H1 (cell line): ENCODE measurements around the gene CES4A. TPM values are rescaled to one million over a fixed set of nuclear protein-coding genes. Genes with fewer than 3 reads are reported as not detected.

Experiments
- CTCF ChIA-PET: fragments of 300-600 bp; sonication (Branson Sonifier 250); formaldehyde crosslinking; loops from one replicate; lab custom pipeline; 2021; ENCODE audit not compliant: partially characterized antibody; lab: Charles Lee
- POLR2A ChIA-PET: fragments of 300-600 bp; sonication (Branson Sonifier 250); formaldehyde crosslinking; loops from one replicate; lab custom pipeline; 2021; ENCODE audit warnings: inconsistent platforms; ENCODE audit not compliant: partially characterized antibody; lab: Charles Lee
- DNase-seq, 2 experiments: peaks; one replicate each; pipeline versions ENCODE4 v3.0.0 to v3.0.0-alpha.2; 2010 to 2022; ENCODE audit warnings: low spot score in 2 of 2, low read depth in 1 of 2, mixed read lengths in 1 of 2
- FAIRE-seq: peaks from 2 replicates; lab custom pipeline; 2011; peaks lifted over from hg19 to GRCh38; lab: Jason Lieb, UNC
- H2AFZ ChIP-seq: 2 replicates; pipeline ENCODE4 v1.8.1; 2012; ENCODE audit warnings: low read length, inconsistent platforms
- H2AK5ac ChIP-seq: 2 replicates; pipeline ENCODE4 v1.6.1; 2013; ENCODE audit warnings: low read depth, low read length
- H2BK120ac ChIP-seq: replicated peaks from 2 replicates; pipeline ENCODE3; 2013; ENCODE audit warnings: low read depth, low read length, inconsistent platforms
- H2BK12ac ChIP-seq: 2 replicates; pipeline ENCODE4 v1.6.1; 2013; ENCODE audit warnings: low read depth, low read length
- H2BK15ac ChIP-seq: 2 replicates; pipeline ENCODE4 v1.6.1; 2013; ENCODE audit warnings: low read length
- H2BK20ac ChIP-seq: 2 replicates; pipeline ENCODE4 v1.6.1; 2013; ENCODE audit warnings: low read length
- H2BK5ac ChIP-seq: 2 replicates; pipeline ENCODE4 v1.6.1; 2013; ENCODE audit warnings: low read depth, low read length
- H3K14ac ChIP-seq: 2 replicates; pipeline ENCODE4 v1.6.1; 2013; ENCODE audit warnings: inconsistent platforms; ENCODE audit not compliant: insufficient read length
- H3K18ac ChIP-seq: 2 replicates; pipeline ENCODE4 v1.6.1; 2013; ENCODE audit warnings: low read length; ENCODE audit errors: extremely low read depth
- H3K23ac ChIP-seq: 2 replicates; pipeline ENCODE4 v1.6.1; 2013; ENCODE audit warnings: inconsistent platforms; ENCODE audit not compliant: insufficient read length
- H3K23me2 ChIP-seq: 2 replicates; pipeline ENCODE4 v1.6.1; 2013; ENCODE audit warnings: low read depth, low read length
- H3K27ac ChIP-seq: 2 replicates; pipeline ENCODE4 v1.6.1; 2011; ENCODE audit warnings: low read depth, low read length, inconsistent platforms
- H3K27me3 ChIP-seq, 4 experiments: replicated peaks in 1 of 4; 1 replicate in 1 of 4; 2 replicates in 3 of 4; pipeline versions ENCODE4 v1.6.1 to v1.8.1; 2011 to 2013; ENCODE audit warnings: low read length in 3 of 4, mild to moderate bottlenecking in 3 of 4, inconsistent platforms in 2 of 4, mixed read lengths in 2 of 4, moderate library complexity in 1 of 4; ENCODE audit not compliant: control insufficient read depth in 3 of 4, insufficient read depth in 3 of 4; ENCODE audit errors: extremely low read depth in 1 of 4
- H3K36me3 ChIP-seq, 4 experiments: 2 replicates each; pipeline versions ENCODE4 v1.6.1 to v1.8.1; 2011 to 2013; ENCODE audit warnings: mild to moderate bottlenecking in 4 of 4, low read length in 3 of 4, moderate library complexity in 2 of 4, control low read depth in 1 of 4, inconsistent platforms in 1 of 4; ENCODE audit not compliant: insufficient read depth in 4 of 4, control insufficient read depth in 2 of 4
- H3K4ac ChIP-seq: replicated peaks from 2 replicates; pipeline ENCODE3; 2013; ENCODE audit warnings: low read length, low read depth, mixed read lengths, inconsistent platforms; ENCODE audit not compliant: insufficient read length
- H3K4me1 ChIP-seq, 4 experiments: replicated peaks in 1 of 4; 1 replicate in 1 of 4; 2 replicates in 3 of 4; pipeline versions ENCODE4 v1.6.1 to v1.8.1; 2011 to 2013; ENCODE audit warnings: low read length in 3 of 4, inconsistent platforms in 2 of 4, mixed read lengths in 1 of 4; ENCODE audit not compliant: insufficient read depth in 4 of 4, control insufficient read depth in 3 of 4
- H3K4me2 ChIP-seq, 2 experiments: 2 replicates each; pipeline versions ENCODE4 v1.6.1 to v1.8.1; 2011 to 2013; ENCODE audit warnings: low read depth in 2 of 2, low read length in 2 of 2, control low read depth in 1 of 2, inconsistent platforms in 1 of 2, mild to moderate bottlenecking in 1 of 2; ENCODE audit not compliant: insufficient read depth in 1 of 2
- H3K4me3 ChIP-seq, 4 experiments: fragments of 200-600, 300-600 bp in 1 of 4; sonication (generic), shearing (Covaris generic), sonication (Bioruptor Twin) in 1 of 4; 2 replicates each; pipeline versions ENCODE4 v1.5.1 to v1.8.1; 2011 to 2016; ENCODE audit warnings: low read length in 4 of 4, low read depth in 3 of 4, control low read depth in 2 of 4, inconsistent platforms in 2 of 4, mild to moderate bottlenecking in 2 of 4, mixed read lengths in 1 of 4, moderate library complexity in 1 of 4; ENCODE audit not compliant: insufficient read depth in 2 of 4; ENCODE audit errors: extremely low read depth in 1 of 4
- H3K56ac ChIP-seq: replicated peaks from 2 replicates; pipeline ENCODE3; 2013; ENCODE audit warnings: low read depth, mild to moderate bottlenecking, mixed read lengths, low read length, inconsistent platforms; ENCODE audit not compliant: insufficient read length
- H3K79me1 ChIP-seq: 2 replicates; pipeline ENCODE4 v1.6.1; 2013; ENCODE audit warnings: low read depth, low read length, control low read depth
- H3K79me2 ChIP-seq, 2 experiments: 2 replicates each; pipeline versions ENCODE4 v1.6.1 to v1.8.1; 2012 to 2013; ENCODE audit warnings: low read length in 2 of 2, mild to moderate bottlenecking in 2 of 2, inconsistent platforms in 1 of 2; ENCODE audit not compliant: insufficient read depth in 2 of 2, control insufficient read depth in 1 of 2
- H3K9ac ChIP-seq, 4 experiments: replicated peaks in 1 of 4; 1 replicate in 1 of 4; 2 replicates in 3 of 4; pipeline versions ENCODE4 v1.6.1 to v1.8.1; 2011 to 2013; ENCODE audit warnings: low read depth in 3 of 4, low read length in 3 of 4, control low read depth in 2 of 4, mild to moderate bottlenecking in 2 of 4, moderate library complexity in 2 of 4, inconsistent platforms in 1 of 4; ENCODE audit errors: extremely low read depth in 1 of 4
- H3K9me3 ChIP-seq, 2 experiments: 2 replicates each; pipeline versions ENCODE4 v1.6.1 to v1.8.1; 2012 to 2013; ENCODE audit warnings: mild to moderate bottlenecking in 2 of 2, moderate library complexity in 2 of 2, control low read depth in 1 of 2, inconsistent platforms in 1 of 2, low read depth in 1 of 2, low read length in 1 of 2, mixed read lengths in 1 of 2; ENCODE audit not compliant: insufficient read depth in 2 of 2
- H4K20me1 ChIP-seq, 2 experiments: replicated peaks in 1 of 2; 2 replicates each; pipeline versions ENCODE3 to v1.8.1; 2011 to 2013; ENCODE audit warnings: inconsistent platforms in 2 of 2, low read length in 2 of 2, mild to moderate bottlenecking in 1 of 2; ENCODE audit not compliant: insufficient read depth in 2 of 2, control insufficient read depth in 1 of 2
- H4K5ac ChIP-seq: 2 replicates; pipeline ENCODE4 v1.6.1; 2013; ENCODE audit warnings: low read length, low read depth, mixed read lengths, inconsistent platforms; ENCODE audit not compliant: insufficient read length
- H4K8ac ChIP-seq: 2 replicates; pipeline ENCODE4 v1.8.0; 2013; ENCODE audit warnings: mild to moderate bottlenecking, moderate library complexity, low read length, inconsistent platforms; ENCODE audit not compliant: insufficient read depth; ENCODE audit errors: extremely low read depth
- H4K91ac ChIP-seq: replicated peaks from 2 replicates; pipeline ENCODE3; 2013; ENCODE audit warnings: low read length, mixed read lengths, inconsistent platforms; ENCODE audit not compliant: insufficient read length
- ATF2 ChIP-seq: IDR thresholded peaks from 2 replicates; pipeline ENCODE4 v1.6.1; 2012; ENCODE audit warnings: low read length, inconsistent platforms
- BACH1 ChIP-seq: IDR thresholded peaks from 2 replicates; pipeline ENCODE4 v1.6.1; 2012; ENCODE audit warnings: low read length, improper control_type of control experiment
- BRCA1 ChIP-seq: IDR thresholded peaks from 2 replicates; pipeline ENCODE4 v1.6.1; 2012; ENCODE audit warnings: low read depth, low read length, improper control_type of control experiment
- CBX5 ChIP-seq: fragments of 300-800, 300-1000 bp; sonication (generic); IDR thresholded peaks from 2 replicates; pipeline ENCODE4 v1.7.1; 2016; ENCODE audit warnings: antibody characterized with exemption, low read length, low read depth
- FOSL1 ChIP-seq: IDR thresholded peaks from 2 replicates; pipeline ENCODE4 v1.6.1; 2011; ENCODE audit warnings: mild to moderate bottlenecking, low read depth, low read length, moderate library complexity; ENCODE audit not compliant: insufficient read depth
- MAX ChIP-seq: IDR thresholded peaks from 2 replicates; pipeline ENCODE4 v1.6.1; 2012; ENCODE audit warnings: inconsistent platforms
- NANOG ChIP-seq: IDR thresholded peaks from 2 replicates; pipeline ENCODE4 v1.6.1; 2011; ENCODE audit warnings: low read length, low read depth, mild to moderate bottlenecking, inconsistent platforms; ENCODE audit not compliant: insufficient read depth, poor library complexity, severe bottlenecking
- POLR2A ChIP-seq, 2 experiments: IDR thresholded peaks; 1 replicate in 1 of 2; 2 replicates in 1 of 2; pipeline ENCODE4 v1.6.1; 2011; ENCODE audit warnings: low read depth in 2 of 2, low read length in 2 of 2, mild to moderate bottlenecking in 2 of 2; ENCODE audit errors: control extremely low read depth in 1 of 2
- SP2 ChIP-seq: IDR thresholded peaks from 2 replicates; pipeline ENCODE4 v1.6.1; 2012; ENCODE audit warnings: mild to moderate bottlenecking, low read length, inconsistent platforms
- USF2 ChIP-seq: IDR thresholded peaks from 2 replicates; pipeline ENCODE4 v1.6.1; 2011; ENCODE audit warnings: low read length, improper control_type of control experiment
- WGBS, 2 experiments: shearing (Covaris generic) in 1 of 2; methylation state at CpG; one replicate each; pipeline versions ENCODE4 v1.1.6 to v1.1.7; 2013 to 2015; ENCODE audit warnings: low lambda C conversion rate in 2 of 2, mixed read lengths in 2 of 2, inconsistent platforms in 1 of 2, low coverage in 1 of 2, missing lambda C conversion rate in 1 of 2; ENCODE audit not compliant: insufficient replicate concordance in 2 of 2, insufficient coverage in 1 of 2, insufficient read length in 1 of 2; ENCODE audit errors: extremely low coverage in 1 of 2, missing lambda C conversion rate in 1 of 2; 5-methylcytosine and 5-hydroxymethylcytosine counted together
- polyA plus RNA-seq, 7 experiments: library from polyadenylated mRNA; depleted of rRNA in 3 of 7; stranded (reverse) in 5 of 7; unstranded in 2 of 7; fragments of >200 nt in 5 of 7; fragments of 200-250 nt in 2 of 7; gene quantifications; 1 replicate in 5 of 7; 2 replicates in 1 of 7; 4 replicates in 1 of 7; pipeline versions ENCODE4 v1.2.1 to v1.2.3, GENCODE V29; 2011 to 2013; ENCODE audit warnings: missing spikeins in 2 of 7, mixed read lengths in 2 of 7
- total RNA-seq: library from RNA; stranded (reverse); fragmentation: NEBNext Ultra II Directional; extraction: Animal tissue kit (Norgen Biotek cat#: 25700); gene quantifications from 2 replicates; pipeline ENCODE4 v1.2.1, GENCODE V29; 2021

CES4A gene
- total and polyA plus RNA-seq, 2 of the 8 experiments (the other 6 are each of a cell fraction or from before 2014, with no cell fraction given): 0.93 to 1.5 TPM

DNA sequence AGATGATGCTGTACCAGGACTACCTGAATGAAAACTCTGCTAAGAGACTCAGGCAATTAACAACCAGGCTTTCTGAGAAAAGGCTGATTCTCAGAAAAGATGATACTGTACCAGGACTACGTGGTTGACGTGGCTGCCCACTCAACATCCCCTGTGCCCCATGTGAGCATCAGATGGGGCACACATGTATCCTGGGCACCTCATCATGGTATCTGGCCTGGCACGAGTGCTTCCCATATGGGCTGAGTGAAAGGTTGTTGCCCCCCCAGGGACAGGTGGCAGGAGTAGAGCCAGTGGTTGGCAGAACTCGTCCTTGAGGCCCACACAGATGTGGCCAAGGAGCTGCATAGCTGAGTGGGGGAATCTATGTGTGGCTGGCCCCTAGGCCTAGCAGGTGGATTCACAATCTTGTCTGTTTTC is 3.5 kb upstream of the CES4A start:
- Histone ChIP-seq H4K5ac (no peak overlapping the region), H3K9me3 (no peaks in the 10 kb centered on the region), H3K36me3 (no peaks in the 10 kb centered on the region), H2AK5ac (no peak overlapping the region), H3K4ac (no peak overlapping the region), H4K8ac (no peak overlapping the region), H2BK20ac (no peak overlapping the region), H2BK5ac (no peak overlapping the region), H2BK15ac (no peak overlapping the region), H2AFZ (no peak overlapping the region), H4K91ac (no peak overlapping the region), H3K27ac (no peak overlapping the region), H2BK120ac (no peak overlapping the region), H3K4me2 (no peak overlapping the region), H3K23me2 (no peaks in the 10 kb centered on the region), H3K79me1 (no peaks in the 10 kb centered on the region), H3K14ac (no peak overlapping the region), H3K9ac (no peak overlapping the region), H2BK12ac (no peak overlapping the region), H3K56ac (no peak overlapping the region), H3K4me3 (no peak overlapping the region), H3K4me1 (no peaks in the 10 kb centered on the region), H3K27me3 (no peaks in the 10 kb centered on the region), H3K23ac (no peak overlapping the region), H3K18ac (no peak overlapping the region), H3K79me2 (no peaks in the 10 kb centered on the region), H4K20me1 (no peaks in the 10 kb centered on the region)
- 88% methylated on average over 4 of the region's 4 CpGs; no CpG with 5 or more reads in 1 of the 2 experiments for WGBS, 2 experiments
- DNase-seq (no peak), FAIRE-seq (no peak)
- ChIA-PET CTCF (interaction anchor here (0.5 to 2.6 kb wide), 7 partner anchors 11 to 166 kb away, joined by 3 to 9 read pairs (median 3); partner anchors contain the start of gene B3GNT9), POLR2A (no interaction called here)
- no peak for TF ChIP-seq CBX5
- no peak for TF ChIP-seq SP2
- no peak for TF ChIP-seq BACH1
- no peak for TF ChIP-seq FOSL1
- TF ChIP-seq BRCA1: no peak
- no peak for TF ChIP-seq USF2
- no peak for TF ChIP-seq MAX
- no peak for TF ChIP-seq ATF2
- TF ChIP-seq NANOG: no peak
- TF ChIP-seq POLR2A (IDR thresholded peaks at IDR 0.05; ENCODE audit: control extremely low read depth in 1 of 2, low read depth in 2 of 2, low read length in 2 of 2): no peak
